NOMO-1 treated with dmso at 0.1 percent for 144 hours (cell line): ENCODE data around the gene LRP1B.
"Not testable (repeated sequence)": the region's sequence is repeated elsewhere in the genome, so short reads cannot be mapped to it uniquely, and the experiment has no call there.

ENCODE experiments used
- DNase-seq: peaks from one replicate; lab custom pipeline; 2025; ENCODE audit not compliant: unreplicated experiment; lab: John Stamatoyannopoulos, UW

LRP1B gene

DNA sequence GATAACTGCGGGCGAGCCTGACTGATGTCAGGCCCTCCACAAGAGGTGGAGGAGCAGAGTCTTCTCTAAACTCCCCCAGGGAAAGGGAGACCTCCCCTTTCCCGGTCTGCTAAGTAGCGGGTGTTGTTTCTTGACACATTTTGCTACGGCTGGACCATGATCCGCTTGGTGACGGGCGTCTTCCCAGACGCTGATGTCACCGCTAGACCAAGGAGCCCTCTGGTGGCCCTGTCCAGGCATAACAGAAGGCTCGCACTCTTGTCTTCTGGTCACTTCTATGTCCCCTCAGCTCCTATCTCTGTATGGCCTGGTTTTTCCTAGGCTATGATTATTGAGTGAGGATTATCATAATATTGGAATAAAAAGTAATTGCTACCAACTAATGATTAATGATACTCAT is 1166.5 kb downstream of the LRP1B start:
- DNase-seq: not testable (repeated sequence)

DNA sequence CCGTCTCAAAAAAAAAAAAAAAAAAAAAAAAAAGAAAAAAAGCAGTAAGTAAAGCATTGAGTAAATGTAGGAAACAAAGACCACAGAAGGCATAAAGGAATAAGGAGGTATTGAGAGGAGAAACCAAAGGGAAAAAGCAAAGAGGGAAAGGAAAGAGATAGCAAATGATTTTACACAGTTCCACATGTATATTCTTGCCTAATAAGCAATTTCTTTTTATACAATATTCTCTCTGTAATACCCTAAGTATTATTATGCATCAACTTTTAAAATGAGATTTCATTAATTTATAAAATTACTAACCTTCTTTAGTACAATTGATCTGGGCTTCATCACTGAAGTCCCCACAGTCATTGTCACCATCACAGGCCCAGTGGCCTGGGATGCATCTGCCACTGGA is 1180.9 kb downstream of the LRP1B start:
- DNase-seq: no peak

DNA sequence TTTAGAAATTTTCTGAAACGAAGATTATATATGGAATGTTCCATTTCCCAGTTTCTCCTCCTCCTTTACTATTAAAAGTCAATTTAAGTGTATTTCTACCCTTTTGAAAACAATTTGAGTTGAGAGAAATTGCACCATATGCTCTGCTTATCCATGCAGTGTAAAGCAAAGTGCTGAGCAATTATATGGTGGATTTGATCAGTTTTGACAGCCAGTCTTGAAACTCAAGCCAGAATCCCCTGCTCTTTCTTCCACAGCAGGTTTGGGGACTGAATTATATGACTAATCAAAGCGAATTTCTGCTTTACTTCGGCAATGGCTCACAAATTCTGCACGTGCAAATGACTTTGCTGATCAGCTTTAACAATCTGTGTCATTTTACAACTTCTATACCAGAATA is 1183.6 kb downstream of the LRP1B start:
- DNase-seq: no peak

DNA sequence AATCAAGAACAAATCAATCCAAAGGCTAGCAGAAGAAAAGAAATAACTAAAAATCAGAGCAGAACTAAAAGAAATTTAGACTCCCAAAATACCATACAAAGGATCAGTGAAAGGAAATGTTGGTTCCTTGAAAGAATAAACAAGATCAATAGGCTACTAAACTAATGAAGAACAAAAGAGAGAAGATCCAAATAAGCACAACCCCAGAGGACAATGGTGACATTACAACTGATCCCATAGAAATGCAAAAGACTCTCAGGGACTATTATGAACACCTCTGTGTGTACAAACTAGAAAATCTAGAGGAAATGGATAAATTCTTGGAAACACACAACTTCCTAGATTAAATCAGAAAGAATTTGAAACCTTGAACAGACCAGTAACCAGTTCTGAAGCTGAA is 1186.9 kb downstream of the LRP1B start:
- no peak for DNase-seq

DNA sequence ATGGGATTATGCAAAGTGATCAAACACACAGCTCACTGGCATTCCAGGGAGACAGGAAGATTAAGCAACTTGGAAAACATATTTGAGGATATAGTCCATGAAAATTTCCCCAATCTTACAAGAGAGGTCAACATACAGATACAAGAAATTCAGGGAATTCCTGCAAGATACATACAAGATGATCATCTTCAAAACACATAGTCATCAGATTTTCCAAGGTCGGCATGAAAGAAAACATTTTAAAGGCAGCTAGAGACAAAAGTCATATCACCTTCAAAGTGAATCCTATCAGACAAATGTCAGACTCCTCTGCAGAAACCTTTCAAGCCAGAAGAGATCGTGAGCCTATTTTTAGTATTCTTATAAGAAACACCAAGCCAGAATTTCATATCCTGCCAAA is 1188.5 kb downstream of the LRP1B start:
- DNase-seq: no peak

DNA sequence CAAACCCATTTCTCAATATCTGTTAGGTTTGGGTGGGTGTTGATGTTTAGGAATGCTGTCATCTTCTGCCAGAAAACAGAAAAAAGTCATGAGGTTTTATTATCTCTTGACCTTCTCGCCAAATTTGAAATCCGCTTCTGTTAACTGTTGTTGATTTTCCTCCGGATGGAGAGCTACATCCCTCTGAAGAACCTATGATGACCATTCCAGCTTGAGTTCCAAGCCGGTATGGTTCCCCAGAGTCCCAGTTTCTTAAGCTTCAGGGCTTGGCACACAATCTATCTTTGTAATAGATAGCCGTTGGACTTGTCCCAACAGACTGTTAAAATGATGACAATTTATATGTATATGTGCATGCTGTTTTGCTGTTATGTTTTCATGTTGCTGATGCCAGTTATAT is 1201.0 kb downstream of the LRP1B start:
- DNase-seq: peak; percentile 24

DNA sequence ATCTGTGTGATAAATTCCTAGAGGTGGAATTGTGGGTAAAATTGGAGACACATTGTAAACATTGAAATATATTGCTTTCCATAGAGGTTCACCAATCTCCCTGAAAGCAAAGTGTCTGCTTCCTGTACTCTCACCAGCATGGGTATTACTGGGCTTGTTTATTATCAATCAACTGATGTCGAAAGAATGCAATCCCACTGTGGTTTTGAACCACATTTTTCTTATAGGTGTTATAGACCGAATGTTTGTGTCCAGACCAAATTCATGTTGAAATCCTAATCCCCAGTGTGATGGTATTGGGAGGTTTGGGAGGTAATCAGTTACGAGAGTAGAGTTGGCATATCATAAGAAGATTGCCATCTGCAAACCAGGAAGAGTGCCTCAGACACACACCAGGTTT is 1212.4 kb downstream of the LRP1B start:
- DNase-seq: no peak

DNA sequence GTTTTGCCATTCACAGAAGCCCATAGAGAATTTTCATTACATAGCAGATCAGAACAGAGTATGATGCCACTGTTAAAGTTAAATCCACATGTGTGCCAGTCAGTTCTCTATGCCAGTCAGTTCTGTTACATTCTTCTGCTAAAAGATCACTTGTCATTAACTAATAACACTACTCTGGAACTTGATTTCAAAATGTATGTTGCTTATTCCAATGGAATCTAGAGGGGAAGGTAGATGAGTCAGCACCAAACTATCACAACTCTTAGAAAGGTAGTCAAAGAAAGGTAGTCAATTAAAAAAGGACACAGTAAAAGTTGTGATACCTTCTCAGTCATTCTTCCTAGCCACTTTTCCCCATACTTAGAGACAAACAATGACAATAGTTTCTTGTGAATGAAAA is 1214.4 kb downstream of the LRP1B start:
- DNase-seq: no peak

DNA sequence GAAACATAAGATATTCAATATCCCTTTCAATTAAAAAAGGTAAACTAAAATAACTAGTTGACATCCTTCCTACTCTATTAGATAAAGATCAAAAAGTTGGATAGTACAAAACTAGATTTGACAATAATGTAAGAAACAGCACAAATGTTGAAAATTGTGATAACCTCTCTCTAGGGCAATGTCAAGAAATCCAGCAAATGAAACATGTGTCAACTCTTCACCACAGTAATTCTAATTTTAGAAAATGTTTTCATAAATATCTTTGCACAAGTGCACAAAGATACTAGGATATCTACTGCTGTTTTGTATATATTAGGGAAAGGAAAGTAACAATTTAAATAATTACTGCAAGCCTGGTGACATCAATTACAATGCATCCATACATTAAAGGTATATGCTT is 1220.1 kb downstream of the LRP1B start:
- DNase-seq: no peak

DNA sequence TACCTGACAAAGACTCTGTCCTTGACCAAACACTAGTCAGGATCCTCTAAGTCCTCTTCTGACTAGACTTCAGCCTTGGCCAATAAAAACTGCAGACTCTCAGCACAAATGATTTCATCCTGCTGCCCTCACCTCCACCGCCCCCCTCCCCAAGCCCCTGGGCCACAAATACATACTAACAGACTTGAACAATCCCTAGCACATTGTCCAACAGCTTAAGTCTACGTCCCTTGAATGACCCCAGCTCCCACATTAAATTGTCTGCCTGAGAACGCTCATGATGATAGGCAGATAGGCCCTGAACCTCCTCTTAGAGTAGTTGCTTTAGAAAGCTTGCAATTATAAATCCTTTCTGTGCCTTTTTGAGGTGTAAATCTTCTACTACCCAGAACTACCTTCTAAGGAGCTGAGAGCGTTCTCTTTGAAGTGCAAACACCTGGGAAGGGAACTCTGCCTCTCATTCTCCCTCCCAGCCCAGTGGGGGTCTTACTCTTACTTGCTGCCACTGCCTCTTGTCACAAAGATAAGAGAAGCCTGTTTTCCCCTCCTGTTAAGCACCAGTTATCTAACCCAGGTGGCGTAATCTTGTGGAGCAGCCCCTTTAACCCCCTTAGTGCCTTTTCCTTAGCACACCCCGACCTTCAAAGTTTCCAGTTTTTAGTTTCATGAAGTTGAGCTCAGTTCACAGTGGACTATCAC is 1225.6 kb downstream of the LRP1B start:
- DNase-seq: no peak

DNA sequence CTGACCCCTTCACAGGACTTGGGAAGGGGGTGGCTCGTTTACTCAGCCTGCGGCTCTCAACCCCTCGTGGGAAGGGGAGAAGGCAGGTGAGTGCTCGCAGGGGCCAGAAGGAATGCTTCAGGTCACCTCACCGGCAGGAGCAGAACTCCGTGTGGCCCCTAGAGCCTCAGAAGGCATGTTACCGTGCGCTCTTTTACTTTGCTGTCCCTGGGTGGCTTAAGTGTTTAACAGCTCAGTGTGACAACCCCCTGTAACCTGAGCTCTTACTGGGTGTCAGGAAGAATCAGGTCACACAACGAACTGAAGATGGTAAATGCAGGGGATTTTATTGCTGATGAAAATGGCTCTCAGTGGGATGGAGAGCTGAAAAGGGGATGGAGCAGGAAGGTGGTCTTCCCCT is 1235.4 kb downstream of the LRP1B start:
- no peak for DNase-seq

DNA sequence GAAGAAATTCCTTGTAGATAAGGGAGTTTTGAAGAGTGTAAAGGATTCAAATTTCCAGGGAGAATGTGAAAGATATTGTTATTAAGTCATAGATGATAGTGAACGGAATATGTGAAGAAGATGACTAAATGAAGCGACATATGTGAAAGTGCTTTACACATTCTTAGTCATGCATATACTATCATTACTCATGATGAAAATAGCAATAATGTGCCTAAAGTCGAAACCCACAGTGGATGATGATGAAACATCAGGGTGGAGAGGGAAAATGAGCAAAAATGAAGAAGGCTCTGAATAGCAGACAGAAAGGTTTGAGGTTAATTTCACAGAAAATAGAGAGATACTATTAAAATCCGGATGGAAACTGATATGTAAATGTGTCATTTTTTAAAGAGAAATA is 1237.1 kb downstream of the LRP1B start:
- no peak for DNase-seq

DNA sequence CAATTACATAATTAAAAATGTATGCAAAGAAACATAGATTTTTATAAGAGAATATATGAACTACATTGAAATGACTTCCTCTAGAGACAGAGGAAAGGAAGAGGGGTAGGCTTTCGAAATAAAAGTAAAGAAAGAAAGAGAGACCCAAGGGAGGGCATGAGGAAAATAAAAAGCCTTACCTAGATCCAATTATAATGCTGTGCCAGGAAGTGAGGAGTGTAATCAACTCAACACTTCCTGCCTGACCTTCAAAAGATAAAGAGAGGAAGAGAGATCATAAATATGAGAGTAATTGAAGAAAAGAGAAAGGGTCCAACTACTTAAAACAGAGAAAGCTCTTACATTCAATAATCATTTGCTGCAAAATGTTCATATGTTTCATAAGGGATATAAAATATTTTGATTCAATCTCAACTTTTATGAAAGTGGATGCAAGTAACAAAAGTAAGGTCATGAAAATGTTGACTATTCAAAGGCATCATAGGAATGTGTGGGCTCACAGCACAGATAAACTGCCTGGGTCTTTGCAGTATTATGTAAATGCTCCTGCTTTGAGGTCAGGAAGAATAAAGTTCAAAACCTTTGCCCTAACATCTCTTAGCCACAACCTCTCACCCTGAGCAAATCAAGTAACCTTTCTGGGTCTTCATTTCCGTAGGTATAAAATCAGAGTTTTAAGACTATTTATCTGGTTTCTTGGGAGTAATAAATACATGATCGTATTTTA is 1237.7 kb downstream of the LRP1B start:
- no peak for DNase-seq

DNA sequence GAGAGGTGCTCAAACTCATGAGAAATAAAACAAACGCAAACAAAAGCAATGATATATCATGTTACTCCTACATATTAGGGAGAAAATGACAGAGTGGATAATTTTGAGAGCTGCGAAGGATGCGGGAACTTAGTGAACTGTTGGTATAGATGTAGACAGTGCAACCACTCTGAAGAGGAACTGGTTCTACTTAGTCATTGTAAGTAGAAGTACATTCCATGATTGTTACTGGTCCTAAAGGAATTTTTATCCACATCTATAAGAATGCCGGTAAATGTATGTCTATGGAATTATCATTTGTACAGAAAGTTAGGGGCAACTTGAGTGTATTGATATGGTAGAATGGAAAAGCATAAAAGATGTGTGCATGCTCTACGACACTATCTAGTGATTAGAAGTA is 1238.4 kb downstream of the LRP1B start:
- DNase-seq: no peak

DNA sequence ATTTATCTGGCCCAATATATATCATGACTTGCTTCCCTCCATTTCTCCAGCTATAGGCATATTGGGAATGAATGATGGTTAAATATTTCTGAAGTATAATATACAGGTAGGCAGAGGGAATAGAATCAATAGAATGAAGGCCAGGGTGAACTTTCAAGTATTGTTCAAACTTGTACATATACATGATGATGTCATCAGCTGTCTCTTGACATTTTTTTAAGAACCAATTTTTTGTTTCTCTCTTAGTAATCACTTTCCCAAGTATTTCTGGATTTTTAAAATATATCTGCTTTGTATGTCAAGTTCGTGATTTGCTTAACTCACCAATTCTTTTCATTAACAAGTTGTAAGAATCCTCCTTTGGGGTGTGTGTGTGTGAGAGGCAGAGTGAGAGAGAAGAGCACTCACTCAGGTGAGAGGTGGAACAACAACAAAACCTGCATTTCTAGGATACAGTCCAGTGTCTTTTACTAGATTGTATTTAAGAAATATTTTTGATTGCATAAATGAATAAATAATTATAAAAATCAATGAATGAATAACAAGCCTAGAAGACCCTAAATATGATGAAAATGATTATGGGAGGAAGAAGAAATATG is 1239.1 kb downstream of the LRP1B start:
- no peak for DNase-seq

DNA sequence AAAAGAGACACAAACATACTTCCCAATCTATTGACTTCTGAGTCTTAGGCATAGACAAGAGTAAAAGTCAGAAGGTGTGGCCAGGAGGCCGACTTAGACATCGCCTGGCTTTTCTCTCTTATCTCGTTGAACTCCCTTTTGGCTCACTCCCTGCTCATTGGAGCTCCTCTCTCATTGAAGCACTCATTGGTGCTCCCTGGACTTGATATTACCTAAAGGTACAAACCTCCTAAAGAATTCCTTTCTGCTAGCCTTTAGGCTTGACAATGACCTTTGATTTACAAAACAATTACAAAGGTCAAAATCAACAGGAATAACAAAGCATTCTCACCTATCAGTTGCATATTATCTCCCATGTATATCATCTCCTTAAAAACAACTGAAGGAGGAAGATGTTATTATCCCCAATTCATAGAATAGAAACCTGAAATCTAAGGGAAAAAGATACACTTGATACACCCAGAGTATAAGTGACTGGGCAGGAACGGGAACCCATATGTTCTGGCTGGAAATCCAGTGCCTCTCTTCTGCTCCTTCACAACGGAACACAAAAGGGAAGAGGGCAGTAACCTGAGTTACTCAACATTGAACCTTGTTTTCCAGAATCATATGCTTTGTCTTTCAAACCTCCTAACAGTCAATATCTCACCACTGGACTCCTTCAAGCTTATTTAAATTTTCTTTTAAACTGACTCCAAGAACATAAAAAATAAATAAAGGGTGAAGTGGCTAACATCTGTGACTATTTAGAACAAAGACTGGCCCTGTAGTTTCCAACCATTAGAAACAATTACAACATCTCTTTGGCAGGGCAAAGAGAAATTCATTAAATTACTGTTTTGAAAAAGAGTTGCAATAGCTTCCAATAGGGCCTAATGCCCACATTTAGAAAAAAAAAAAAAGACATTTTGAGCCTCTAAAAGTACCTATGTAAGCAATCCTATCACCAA is 1247.9 kb downstream of the LRP1B start:
- no peak for DNase-seq

DNA sequence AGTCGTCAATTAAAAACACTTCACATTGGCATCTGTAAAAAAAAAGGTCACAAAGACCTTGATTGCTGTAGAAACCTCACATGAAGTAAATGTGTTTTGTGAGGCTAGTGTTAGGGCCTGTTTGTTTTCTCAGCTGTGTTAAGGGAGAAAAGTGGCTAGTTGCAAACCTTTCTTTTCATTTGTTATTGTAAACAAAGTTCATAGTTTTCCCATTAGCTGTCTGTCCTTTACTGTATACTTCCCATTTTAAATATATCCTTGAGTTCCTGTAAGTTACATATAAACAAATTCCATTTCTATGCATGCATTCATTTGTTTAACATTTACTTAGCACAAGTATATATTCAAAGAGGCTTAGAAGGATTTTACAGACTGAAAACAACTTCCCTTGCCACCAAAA is 1250.2 kb downstream of the LRP1B start:
- no peak for DNase-seq

DNA sequence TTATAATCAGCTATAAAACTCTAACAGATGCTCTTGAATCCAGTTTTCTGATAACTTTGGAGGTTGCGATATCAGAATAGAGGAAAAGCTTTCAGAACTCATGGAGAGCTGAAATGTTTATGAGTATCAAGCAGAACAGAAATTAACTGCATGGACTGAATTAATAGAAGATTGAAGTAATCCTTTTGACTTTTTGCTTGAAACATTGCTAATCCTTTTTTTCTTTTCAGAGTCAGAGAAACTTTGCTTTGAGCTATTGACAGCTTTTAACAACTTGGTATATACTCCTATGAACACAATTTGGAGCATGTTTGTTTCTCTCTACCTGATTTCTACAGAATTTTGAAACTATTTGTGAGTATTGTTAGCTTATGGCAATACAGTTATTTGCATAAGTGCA is 1254.8 kb downstream of the LRP1B start:
- DNase-seq: no peak

DNA sequence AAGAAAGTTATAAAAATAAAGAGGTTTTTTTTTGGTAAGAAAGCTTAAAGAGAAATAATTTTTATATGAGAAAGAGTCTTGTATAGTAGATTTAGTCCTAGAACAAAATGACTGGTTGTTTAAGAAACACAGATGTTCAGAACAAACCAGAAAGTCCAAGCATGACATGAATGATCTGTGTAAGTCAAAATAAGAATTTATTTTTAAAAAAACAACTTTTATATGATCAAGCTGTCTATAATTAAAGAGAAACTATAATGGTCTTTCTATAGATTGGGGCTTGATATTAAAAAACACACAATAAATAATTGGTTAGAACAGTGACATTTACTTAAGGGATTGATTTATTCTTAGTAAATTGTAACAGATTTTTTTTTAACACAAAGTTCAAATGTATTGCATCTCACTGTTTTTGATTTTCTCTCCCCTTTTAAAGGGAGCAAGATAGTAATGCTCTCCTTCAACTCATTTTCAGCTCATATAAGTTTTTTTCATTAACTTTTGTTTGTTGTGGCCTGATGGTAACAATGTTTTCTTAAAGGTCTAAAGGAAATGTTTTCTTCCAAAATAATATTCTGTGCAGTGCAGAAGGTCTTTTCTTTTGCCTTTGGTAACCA is 1256.8 kb downstream of the LRP1B start:
- DNase-seq: no peak

DNA sequence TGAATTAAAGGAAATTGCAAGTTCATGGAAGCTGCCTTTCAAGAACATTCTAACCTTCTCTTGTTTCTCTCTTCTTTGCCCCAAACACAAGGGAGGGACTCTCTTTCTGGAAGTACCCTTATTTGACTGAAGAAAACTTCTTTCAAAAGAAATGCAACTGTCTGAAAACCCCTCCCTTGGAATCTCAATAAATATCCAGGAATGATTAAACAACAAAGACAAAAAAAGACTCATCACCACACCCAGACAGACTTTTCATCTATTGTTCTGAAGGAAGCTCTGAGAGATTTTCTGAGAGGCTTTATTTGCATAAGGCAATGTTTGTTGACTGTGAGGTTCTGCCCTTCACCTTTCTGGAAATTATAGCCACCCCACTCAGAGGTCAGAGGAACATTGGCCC is 1260.9 kb downstream of the LRP1B start:
- DNase-seq: no peak

DNA sequence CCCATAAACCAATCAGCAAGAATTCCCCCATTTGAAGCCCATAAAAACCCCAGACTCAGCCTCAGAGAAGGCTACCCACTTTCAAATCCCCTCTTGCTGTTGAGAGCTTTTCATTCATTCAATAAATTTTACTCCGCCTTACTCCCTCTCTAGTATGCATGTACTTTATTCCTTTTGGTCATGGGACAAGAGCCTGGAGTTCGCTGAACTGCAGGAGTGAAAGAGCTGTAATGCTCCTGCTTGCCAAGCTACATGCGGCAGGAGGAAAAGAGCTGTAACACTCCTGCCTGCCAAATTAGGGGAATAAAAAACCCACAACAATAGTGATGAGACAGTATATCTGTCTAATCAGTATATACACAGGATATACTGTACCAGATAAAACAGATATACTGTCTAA is 1261.7 kb downstream of the LRP1B start:
- no peak for DNase-seq
